ENCODE measurements around the gene PSMB5.

PSMB5 gene

GRCh38 chr14:22987291-22987690 is 47.4 kb downstream of the PSMB5 start:
- DNase-seq (ENCODE audit: low read depth): no peak

GRCh38 chr14:22986508-22987054 is 48.1 kb downstream of the PSMB5 start:
- peak; percentile 76 for DNase-seq (ENCODE audit: low read depth)

GRCh38 chr14:22985894-22986507 is 48.7 kb downstream of the PSMB5 start:
- DNase-seq (ENCODE audit: low read depth): no peak

- no peak for DNase-seq (ENCODE audit: low read depth)
Observed at GRCh38 chr14:22984959-22985658, 49.6 kb downstream of the PSMB5 start.

DNA sequence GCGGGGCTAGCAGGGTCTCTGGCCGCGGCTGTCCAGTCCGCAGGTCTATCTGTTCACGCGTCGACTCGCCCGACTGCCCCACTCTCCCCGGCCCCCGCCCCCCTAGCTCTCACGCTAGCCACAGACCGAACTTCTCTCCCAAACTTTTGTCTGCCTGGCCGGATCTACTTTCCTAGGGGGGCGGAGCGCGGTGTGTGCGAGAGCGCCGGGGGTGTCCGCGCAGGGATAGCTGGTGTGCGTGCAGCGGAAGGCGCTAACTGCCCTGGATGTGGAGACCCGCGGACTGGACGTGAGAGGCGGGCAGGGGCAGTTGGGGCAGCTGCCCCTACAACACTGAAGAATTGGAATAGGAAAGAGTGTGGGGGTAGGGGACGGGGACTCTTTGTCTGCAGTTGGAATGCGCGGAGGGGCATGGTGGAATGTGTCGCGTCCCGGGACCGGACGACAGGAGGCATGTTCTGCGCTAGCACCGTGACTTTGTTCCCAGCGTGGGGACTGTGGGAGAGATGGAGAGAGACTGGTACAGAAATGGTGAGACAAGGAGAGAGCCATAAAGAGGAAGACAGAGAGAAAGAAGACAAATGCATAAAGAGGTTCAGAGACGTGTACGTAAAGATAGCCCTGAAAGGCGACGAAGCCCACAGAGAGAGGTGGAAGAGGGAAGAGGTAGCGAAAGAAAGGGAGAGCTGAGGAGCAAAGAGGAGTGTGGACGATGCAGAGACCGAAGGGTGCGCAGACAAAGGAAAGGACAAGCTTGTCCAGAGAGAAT is 52.0 kb downstream of the PSMB5 start, which contains the start of gene AJUBA:
TSS of gene AJUBA (minus strand) at position 75 of the 769 bp plus-strand sequence. CDS start 285 bp downstream, outside the sequence.
- peak; percentile 96 for DNase-seq (ENCODE audit: low read depth)

GRCh38 chr14:22981876-22982476 is 52.7 kb downstream of the PSMB5 start:
- DNase-seq (ENCODE audit: low read depth): no peak

- DNase-seq (ENCODE audit: low read depth): no peak
Observed at GRCh38 chr14:22981090-22981875, 53.4 kb downstream of the PSMB5 start.

GRCh38 chr14:22980672-22981089 is 54.0 kb downstream of the PSMB5 start:
- DNase-seq (ENCODE audit: low read depth): peak; percentile 54

GRCh38 chr14:22979748-22980392 is 54.8 kb downstream of the PSMB5 start:
- no peak for DNase-seq (ENCODE audit: low read depth)

GRCh38 chr14:22978981-22979671 is 55.6 kb downstream of the PSMB5 start:
- DNase-seq (ENCODE audit: low read depth): no peak

DNA sequence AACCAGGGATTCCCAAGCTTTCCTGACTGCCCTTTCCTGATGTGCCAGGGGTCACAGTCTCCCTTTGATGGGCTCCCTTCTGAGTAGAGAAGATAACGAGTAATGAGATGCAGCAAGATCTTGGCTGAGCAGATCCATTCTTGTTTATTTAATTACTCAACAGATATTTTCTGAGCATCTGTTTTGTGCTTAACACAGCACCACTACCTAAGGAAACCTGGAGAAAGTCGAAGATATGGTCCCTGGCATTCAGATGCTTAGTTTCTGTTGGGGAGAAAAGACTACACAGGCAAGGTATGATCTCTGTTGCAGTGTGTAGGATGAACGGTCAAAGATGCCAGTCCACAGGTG is 56.2 kb downstream of the PSMB5 start:
- DNase-seq (ENCODE audit: low read depth): no peak

DNA sequence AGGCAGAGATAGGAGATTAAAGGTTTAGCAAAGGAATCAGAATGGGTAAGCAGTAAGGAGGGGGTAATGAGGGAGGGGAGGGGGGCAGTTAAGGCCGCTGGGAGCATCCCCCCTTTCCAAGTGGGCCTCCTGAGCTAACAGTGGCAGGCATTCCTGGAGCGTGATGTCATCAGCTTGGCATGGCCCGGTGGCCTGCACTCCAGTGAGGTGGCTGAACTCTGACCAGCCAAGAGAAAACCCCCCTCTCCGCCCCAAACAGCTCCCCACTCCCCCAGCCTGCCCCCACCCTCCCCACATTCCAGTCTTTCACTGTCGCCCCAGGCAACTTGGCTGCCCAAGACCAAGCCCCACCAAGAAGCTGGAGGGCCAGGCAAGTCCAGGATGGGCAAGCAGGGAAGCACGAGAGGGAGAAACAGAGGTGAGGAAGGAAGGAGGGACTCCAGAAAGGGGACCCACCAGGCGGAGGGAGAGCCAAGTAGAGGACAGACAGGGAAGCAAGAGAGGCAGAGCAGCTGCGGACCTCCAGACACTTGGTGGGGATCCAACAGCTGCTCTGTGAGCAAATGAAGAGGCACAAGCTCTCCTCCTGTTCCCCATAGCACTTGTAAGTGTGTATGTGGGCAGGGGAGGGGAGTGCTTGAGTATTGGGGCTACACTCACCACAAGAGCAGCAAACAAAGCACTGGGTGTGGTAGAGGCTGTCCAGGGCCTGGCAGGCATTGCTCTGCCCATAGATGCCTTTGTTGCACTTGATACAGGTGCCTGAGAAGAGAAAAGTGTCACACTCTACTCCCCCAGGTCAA is 56.8 kb downstream of the PSMB5 start:
- peak; percentile 75 for DNase-seq (ENCODE audit: low read depth)

- DNase-seq (ENCODE audit: low read depth): no peak
Observed at GRCh38 chr14:22977434-22977683, 57.3 kb downstream of the PSMB5 start.

GRCh38 chr14:22976620-22977433 is 57.9 kb downstream of the PSMB5 start:
- peak; percentile 42 for DNase-seq (ENCODE audit: low read depth)
